Activated T-helper 9 cell treated with anti-CD3 and anti-CD28 coated beads, Interleukin-2, amount 50 U/mL, for 16 hours (primary cell): ENCODE measurements around the gene SESN2.

Experiments
- DNase-seq: peaks from one replicate; pipeline ENCODE4 v3.0.0-alpha.2; 2020; ENCODE audit warnings: low read depth

SESN2 gene

GRCh38 chr1:28329395-28330153 lies 70.3 kb downstream of the SESN2 start:
- DNase-seq, result peak; percentile 28
